KMS-11 (cell line): Measurements from ENCODE around the gene PRKD3.
A peak's percentile ranks its signal among the peaks of the same experiment; 100 is the strongest.

Source experiments
- H2AFZ ChIP-seq: fragments of 200-600 bp; sonication (generic); 2 replicates; pipeline ENCODE4 v1.6.1; 2016; ENCODE audit warnings: antibody characterized with exemption, mixed run types, low read depth
- H3K27ac ChIP-seq: fragments of 200-600 bp; sonication (generic); 2 replicates; pipeline ENCODE4 v1.6.1; 2016; ENCODE audit warnings: mild to moderate bottlenecking, mixed run types
- H3K27me3 ChIP-seq: fragments of 200-600 bp; sonication (generic); 2 replicates; pipeline ENCODE4 v1.6.1; 2017; ENCODE audit warnings: mild to moderate bottlenecking, low read depth, mixed run types, moderate library complexity; ENCODE audit not compliant: insufficient read depth
- H3K36me3 ChIP-seq: fragments of 200-600 bp; sonication (generic); 2 replicates; pipeline ENCODE4 v1.6.1; 2017; ENCODE audit warnings: mild to moderate bottlenecking, mixed run types; ENCODE audit not compliant: insufficient read depth
- H3K4me1 ChIP-seq: fragments of 200-600 bp; sonication (generic); 2 replicates; pipeline ENCODE4 v1.6.1; 2016; ENCODE audit warnings: mild to moderate bottlenecking, low read depth, mixed run types; ENCODE audit not compliant: poor library complexity, severe bottlenecking
- H3K4me2 ChIP-seq: fragments of 200-600 bp; sonication (generic); 2 replicates; pipeline ENCODE4 v1.7.0; 2016; ENCODE audit warnings: mild to moderate bottlenecking, mixed run types
- H3K4me3 ChIP-seq: fragments of 200-600 bp; sonication (generic); IDR thresholded peaks from 2 replicates; pipeline ENCODE4 v1.6.1; 2017; ENCODE audit warnings: low read depth, low read length, mixed read lengths; ENCODE audit not compliant: insufficient read depth
- H3K79me2 ChIP-seq: fragments of 200-600 bp; sonication (generic); 2 replicates; pipeline ENCODE4 v1.6.1; 2016; ENCODE audit warnings: low read depth, mixed run types; ENCODE audit not compliant: insufficient read depth
- H3K9ac ChIP-seq: fragments of 200-600 bp; sonication (generic); 2 replicates; pipeline ENCODE4 v1.6.1; 2016; ENCODE audit warnings: mild to moderate bottlenecking, mixed run types
- H4K20me1 ChIP-seq: fragments of 200-600 bp; sonication (generic); 2 replicates; pipeline ENCODE4 v1.6.1; 2016; ENCODE audit warnings: mild to moderate bottlenecking, mixed run types; ENCODE audit not compliant: insufficient read depth
- CTCF ChIP-seq: fragments of 200-600 bp; sonication (generic); conservative IDR thresholded peaks from 2 replicates; pipeline ENCODE4 v1.6.1; 2017; ENCODE audit warnings: low read depth, mild to moderate bottlenecking, antibody characterized with exemption, low read length, moderate library complexity, mixed read lengths

The PRKD3 gene

GRCh38 chr2:37330681-37331080 lies 6.0 kb upstream of the PRKD3 start:
- no peaks in the 10 kb centered on the region for H4K20me1 ChIP-seq
- H3K9ac ChIP-seq, result no peak overlapping the region
- no peaks in the 10 kb centered on the region for H3K27me3 ChIP-seq
- H3K27ac ChIP-seq, result no peak overlapping the region
- TF ChIP-seq CTCF, result no peak
- H3K4me1 ChIP-seq, result peaks cover 74% of the 10 kb centered on the region
- no peak overlapping the region for H3K4me3 ChIP-seq
- H3K4me2 ChIP-seq, result no peak overlapping the region
- no peak overlapping the region for H2AFZ ChIP-seq
- no peaks in the 10 kb centered on the region for H3K36me3 ChIP-seq
- peaks cover 96% of the 10 kb centered on the region for H3K79me2 ChIP-seq

- Histone ChIP-seq H3K79me2 (peaks cover 83% of the 10 kb centered on the region), H3K9ac (no peak overlapping the region; the same call in 1 of the 2 replicates), H3K27ac (peak overlapping the region; percentile 96; the same call in 1 of the 2 replicates), H3K4me3 (no peak overlapping the region), H3K27me3 (no peaks in the 10 kb centered on the region), H2AFZ (no peak overlapping the region), H4K20me1 (no peaks in the 10 kb centered on the region), H3K4me2 (peak overlapping the region; percentile 57), H3K36me3 (peaks cover 16% of the 10 kb centered on the region; the same call in 1 of the 2 replicates), H3K4me1 (peaks cover 48% of the 10 kb centered on the region)
- TF ChIP-seq CTCF, result no peak
Measured at GRCh38 chr2:37326866-37327634, 2.4 kb upstream of the PRKD3 start.

- no peaks in the 10 kb centered on the region for H4K20me1 ChIP-seq
- H3K27ac ChIP-seq, result peak overlapping the region; percentile 96
- peak overlapping the region; percentile 57 for H3K4me2 ChIP-seq
- H3K36me3 ChIP-seq, result peaks cover 24% of the 10 kb centered on the region; the same call in 1 of the 2 replicates
- peaks cover 43% of the 10 kb centered on the region for H3K4me1 ChIP-seq
- H3K79me2 ChIP-seq, result peaks cover 84% of the 10 kb centered on the region
- H3K4me3 ChIP-seq, result peak overlapping the region; percentile 23
- no peaks in the 10 kb centered on the region for H3K27me3 ChIP-seq
- H3K9ac ChIP-seq, result peak overlapping the region; percentile 98; the same call in 1 of the 2 replicates
- H2AFZ ChIP-seq, result no peak overlapping the region
- no peak for TF ChIP-seq CTCF
Measured at GRCh38 chr2:37326285-37326684, 1.7 kb upstream of the PRKD3 start.

GRCh38 chr2:37325625-37326071 lies 1.0 kb upstream of the PRKD3 start:
- Histone ChIP-seq H3K79me2 (peaks cover 84% of the 10 kb centered on the region), H4K20me1 (no peaks in the 10 kb centered on the region), H3K4me3 (peak overlapping the region; percentile 53), H3K27ac (peak overlapping the region; percentile 96), H3K36me3 (peaks cover 30% of the 10 kb centered on the region; the same call in 1 of the 2 replicates), H3K4me2 (peak overlapping the region; percentile 57), H3K4me1 (peaks cover 37% of the 10 kb centered on the region), H3K9ac (peak overlapping the region; percentile 98), H3K27me3 (no peaks in the 10 kb centered on the region), H2AFZ (peak overlapping the region; percentile 19; the same call in 1 of the 2 replicates)
- TF ChIP-seq CTCF, result no peak
